Right renal pelvis (tissue), 4 donors: ENCODE results near the gene KMT2B. TPM values are rescaled to one million over a fixed set of nuclear protein-coding genes. Genes with fewer than 3 reads are reported as not detected.
"Not testable (repeated sequence)": the region's sequence is repeated elsewhere in the genome, so short reads cannot be mapped to it uniquely, and the experiment has no call there.

ENCODE experiments used
- DNase-seq, 4 donors: peaks; one replicate each; pipeline ENCODE4 v3.0.0-alpha.2; 2013; ENCODE audit warnings: low read depth in 4 of 4, low spot score in 3 of 4, missing footprints in 1 of 4
- polyA plus RNA-seq, 4 donors: library from polyadenylated mRNA; unstranded; fragments of 120-200 nt; gene quantifications; one replicate each; pipeline ENCODE4 v1.2.1, GENCODE V29; 2013; ENCODE audit not compliant: insufficient read length in 4 of 4

The KMT2B gene
- polyA plus RNA-seq, 4 donors: 28.1 to 36.6 (median 31.8) TPM

DNA sequence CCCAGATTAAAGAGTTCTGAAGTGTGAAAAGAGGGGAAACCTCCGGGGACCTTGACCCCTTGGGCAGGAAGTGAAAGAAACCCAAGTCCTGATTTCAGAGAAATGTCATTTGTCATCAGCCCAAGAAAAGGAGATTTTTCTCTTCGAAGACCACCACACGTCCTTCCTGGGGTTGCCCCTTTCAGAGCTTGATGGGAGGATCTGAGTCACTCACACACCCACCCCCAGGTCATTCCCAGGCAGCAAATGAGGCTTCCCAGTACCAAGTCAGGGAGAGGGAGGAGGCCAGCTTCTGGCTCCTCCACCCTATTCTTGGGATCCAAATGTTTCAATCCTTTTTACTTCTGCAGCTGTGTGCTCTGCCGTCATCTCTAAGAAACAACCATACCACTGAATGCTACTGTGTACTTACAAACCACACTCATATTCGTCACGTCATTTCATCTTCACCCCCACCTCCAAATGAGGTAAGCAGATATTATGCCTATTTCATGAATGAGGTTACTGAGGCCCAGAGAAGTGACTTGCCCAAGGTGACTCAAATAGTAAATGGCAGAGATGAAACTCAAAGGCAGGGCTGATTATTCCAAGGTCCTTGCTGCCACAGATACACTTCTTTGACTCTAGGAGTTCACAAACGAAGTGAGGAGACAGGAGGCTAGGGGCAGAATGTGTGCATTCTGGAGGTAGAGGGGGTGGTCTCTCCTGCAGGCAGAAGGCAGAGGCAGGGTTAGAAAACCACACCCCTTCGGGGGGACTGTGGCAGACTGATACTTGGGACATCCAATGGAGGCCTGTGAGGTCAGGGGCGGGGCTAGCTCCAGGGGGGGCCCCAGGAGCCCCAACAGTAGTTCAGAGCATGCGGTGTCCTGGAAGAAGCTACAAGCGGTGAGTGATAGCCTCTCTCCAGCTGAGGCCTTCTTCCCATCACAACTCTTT, 5.0 kb upstream of the KMT2B start:
- DNase-seq: no peak

DNA sequence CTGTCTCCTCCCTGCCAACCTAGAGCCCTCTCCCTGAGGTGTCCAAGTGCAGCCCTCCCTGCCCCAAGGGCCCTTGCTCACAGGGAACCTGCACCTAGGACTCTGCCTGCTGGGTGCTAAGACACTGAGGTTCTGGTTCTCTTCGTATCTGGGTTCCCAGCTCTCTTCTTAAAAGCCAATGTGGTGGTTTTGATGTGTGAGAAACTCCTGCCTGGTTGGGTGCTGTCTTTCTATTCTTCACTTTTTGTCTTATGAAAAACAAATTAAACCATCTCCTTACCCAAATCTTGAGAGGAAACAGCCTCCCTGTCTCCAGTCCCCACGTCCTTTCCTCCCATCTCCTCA, 4.3 kb upstream of the KMT2B start:
- no peak for DNase-seq

DNA sequence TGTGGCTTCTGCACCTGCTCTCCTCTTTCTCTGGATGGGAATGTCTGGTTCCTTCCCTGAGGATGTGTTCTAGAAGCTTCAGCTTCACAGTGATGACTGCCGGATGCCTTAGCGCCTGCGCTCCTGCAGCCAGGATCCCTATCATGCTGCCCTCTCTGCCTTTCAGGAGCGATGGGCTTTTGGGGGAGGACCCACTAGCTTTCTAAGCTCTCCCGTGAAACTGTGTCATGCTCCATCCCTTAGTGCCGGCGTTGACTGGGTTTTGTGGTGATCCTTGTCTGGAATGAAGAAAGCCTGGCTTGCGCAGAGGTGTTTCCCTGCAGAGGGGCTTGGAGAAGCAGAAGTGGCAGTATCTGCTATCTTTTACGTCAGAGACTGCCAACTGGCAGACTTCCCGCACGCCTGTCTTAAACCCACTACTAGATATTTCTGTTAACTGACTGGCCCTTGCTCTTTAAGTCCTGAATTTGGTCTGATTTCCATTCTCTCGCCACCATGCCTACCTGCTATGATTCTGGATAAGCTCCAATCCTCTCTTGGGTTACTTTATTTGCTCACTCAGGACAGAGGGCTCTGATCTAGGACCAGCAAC, 3.8 kb upstream of the KMT2B start:
- DNase-seq: no peak

DNA sequence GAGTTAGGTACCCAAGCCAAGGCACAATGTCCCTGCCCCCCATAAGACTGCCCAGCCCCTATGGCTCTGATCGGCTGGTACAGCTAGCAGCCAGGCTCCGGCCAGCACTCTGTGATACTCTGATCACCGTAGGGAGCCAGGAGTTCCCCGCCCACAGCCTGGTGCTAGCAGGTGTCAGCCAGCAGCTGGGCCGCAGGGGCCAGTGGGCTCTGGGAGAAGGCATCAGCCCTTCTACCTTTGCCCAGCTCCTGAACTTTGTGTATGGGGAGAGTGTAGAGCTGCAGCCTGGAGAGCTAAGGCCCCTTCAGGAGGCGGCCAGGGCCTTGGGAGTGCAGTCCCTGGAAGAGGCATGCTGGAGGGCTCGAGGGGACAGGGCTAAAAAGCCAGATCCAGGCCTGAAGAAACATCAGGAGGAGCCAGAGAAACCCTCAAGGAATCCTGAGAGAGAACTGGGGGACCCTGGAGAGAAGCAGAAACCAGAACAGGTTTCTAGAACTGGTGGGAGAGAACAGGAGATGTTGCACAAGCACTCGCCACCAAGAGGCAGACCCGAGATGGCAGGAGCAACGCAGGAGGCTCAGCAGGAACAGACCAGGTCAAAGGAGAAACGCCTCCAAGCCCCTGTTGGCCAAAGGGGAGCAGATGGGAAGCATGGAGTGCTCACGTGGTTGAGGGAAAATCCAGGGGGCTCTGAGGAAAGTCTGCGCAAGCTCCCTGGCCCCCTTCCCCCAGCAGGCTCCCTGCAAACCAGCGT, 3.0 kb upstream of the KMT2B start:
- no peak for DNase-seq

DNA sequence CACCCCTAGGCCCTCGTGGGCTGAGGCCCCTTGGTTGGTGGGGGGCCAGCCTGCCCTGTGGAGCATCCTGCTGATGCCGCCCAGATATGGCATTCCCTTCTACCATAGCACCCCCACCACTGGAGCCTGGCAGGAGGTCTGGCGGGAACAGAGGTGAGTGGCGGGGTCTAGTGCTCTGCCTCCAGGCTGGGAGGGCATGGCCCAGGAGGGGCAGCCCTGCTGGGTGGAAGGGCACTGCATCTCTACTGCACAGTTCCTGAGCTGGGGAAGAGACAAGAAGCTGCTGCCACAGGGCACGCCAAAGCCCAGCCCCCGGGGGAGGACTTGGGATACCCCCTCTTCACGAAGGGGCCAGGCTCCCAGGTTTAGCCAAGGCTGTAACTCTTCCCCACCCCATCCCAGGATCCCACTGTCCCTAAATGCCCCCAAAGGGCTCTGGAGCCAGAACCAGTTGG, 2.4 kb upstream of the KMT2B start:
- DNase-seq: no peak

DNA sequence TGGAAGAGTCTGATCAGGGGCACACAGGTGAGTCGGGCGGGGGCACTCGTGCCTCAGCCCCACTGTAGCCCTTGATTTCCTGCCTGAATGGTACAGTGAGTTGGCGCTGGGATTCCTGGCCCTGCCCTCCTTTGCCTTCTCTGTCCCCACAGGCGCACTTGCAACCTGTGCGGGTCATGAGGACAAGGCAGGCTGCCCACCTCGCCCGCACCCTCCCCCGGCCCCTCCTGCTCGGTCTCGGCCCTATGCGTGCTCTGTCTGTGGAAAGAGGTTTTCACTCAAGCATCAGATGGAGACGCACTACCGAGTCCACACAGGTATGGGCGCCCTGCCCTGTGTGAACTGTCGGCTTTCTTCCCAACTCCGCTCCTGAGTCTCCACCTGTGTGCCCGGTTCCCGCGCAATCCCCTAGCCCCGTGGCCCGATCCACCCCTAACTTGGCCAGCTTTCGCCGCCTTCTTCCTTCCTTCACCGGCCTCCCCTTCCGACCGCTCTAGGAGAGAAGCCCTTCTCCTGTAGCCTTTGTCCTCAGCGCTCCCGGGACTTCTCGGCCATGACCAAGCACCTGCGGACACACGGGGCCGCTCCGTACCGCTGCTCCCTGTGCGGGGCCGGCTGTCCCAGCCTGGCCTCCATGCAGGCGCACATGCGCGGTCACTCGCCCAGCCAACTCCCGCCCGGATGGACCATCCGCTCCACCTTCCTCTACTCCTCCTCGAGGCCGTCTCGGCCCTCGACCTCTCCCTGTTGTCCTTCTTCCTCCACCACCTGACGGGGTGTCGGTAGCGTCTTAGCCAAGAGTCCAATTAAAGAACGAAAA, 1.6 kb upstream of the KMT2B start:
- peak in 1 of 4 donors; percentile 23 for DNase-seq

DNA sequence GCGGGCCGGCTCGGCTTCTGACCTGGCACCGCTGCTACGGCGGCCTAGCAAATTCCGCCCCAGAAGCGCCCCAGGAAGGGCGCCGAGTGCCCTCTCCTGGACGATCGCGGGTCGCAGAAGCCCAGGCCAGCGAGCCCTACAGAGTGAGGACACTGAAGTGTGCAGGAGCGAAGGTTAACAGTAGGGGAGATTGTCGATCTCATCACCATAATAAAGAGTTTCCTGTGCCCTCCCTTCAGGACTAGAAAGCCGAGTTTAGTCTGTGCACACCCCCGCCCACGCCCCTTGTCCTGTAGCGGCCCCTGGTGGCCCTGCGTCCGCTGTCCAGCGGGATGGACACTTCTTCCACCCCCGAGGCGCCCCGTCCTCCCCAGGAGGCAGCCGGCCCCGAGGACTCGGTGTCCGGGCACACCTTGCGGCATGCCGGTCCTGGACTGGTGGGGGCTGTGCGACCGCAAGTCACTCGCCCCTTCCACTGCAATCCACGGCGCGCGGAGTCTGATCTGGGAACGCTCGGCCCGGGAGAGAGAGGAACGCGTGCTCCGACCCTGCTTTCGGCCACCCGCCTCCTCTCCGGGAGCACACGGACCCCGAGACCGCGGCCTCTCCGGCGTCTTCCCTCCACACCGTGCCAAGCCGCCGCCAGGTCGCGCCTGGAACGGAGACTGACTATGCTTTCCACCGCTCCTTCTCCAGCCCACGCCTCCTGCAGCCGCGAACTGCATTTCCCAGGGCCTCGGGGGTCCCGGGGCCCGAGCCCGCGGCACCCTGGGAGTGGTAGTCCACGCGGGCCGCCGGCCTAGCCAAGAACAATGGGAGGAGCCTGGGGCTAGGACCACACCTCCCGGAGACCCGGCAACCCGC, 770 bp upstream of the KMT2B start:
- DNase-seq: peak; percentile 87 to 93 (median 91)

DNA sequence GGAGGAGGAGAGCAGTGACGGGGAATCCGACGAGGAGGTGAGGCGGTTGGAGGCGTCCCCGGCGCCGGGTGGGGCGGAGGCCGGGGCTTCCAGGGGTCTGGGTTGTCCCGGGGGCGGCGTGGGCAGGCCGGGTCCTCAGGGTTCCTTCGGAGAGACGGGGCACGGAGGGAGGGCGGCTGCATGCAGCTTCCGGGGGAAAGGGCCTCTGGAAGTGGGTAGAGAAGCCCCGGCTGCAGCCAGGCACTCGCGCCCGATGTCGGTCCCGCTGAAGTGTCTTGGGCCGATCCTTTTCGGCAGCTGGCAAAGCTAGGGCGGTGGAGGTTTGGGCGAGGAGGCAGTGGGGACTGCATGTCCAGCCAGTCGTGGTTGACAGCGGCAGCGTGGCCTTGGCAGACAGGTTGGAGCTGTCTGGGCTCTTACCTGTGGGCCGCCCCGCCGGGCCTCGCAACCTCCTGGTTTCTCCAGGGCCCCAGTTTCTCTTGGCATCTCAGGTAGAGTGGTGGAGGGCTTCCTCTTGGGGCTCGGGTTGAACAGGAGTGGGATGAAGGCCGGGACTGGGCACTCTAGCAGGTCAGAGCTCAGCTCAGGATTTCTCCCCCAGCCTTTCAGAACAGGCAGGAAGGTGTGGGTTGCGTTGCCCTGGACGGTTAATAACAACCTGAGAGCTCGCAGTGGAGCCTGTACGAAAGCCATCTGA, 690 bp downstream of the KMT2B start:
- no peak for DNase-seq

DNA sequence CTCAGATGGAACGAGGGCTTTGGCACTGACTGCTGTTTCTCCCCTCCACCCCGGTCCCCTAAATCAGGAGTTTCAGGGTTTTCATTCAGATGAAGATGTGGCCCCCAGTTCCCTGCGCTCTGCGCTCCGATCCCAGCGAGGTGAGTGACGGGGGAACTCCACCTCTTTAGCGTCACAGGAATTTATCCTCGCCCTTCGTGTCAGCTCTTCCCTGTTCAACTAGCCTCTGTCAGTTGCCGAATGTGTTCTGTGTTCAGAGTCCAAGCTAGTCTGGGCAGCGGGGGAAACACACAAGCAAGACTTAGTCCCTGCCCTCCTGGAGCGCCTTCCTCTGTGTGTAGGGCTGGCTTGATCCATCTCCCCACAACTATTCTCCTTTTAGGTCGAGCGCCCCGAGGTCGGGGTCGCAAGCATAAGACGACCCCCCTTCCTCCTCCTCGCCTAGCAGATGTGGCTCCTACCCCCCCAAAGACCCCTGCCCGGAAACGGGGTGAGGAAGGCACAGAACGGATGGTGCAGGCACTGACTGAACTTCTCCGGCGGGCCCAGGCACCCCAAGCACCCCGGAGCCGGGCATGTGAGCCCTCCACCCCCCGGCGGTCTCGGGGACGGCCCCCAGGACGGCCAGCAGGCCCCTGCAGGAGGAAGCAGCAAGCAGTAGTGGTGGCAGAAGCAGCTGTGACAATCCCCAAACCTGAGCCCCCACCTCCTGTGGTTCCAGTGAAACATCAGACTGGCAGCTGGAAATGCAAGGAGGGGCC, 1.8 kb downstream of the KMT2B start:
- no peak for DNase-seq

DNA sequence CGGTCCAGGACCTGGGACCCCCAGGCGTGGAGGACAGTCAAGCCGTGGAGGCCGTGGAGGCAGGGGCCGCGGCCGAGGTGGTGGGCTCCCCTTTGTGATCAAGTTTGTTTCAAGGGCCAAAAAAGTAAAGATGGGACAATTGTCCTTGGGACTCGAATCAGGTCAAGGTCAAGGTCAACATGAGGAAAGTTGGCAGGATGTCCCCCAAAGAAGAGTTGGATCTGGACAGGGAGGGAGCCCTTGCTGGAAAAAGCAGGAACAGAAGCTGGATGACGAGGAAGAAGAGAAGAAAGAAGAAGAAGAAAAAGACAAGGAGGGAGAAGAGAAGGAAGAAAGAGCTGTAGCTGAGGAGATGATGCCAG, 2.3 kb downstream of the KMT2B start:
- DNase-seq: no peak

DNA sequence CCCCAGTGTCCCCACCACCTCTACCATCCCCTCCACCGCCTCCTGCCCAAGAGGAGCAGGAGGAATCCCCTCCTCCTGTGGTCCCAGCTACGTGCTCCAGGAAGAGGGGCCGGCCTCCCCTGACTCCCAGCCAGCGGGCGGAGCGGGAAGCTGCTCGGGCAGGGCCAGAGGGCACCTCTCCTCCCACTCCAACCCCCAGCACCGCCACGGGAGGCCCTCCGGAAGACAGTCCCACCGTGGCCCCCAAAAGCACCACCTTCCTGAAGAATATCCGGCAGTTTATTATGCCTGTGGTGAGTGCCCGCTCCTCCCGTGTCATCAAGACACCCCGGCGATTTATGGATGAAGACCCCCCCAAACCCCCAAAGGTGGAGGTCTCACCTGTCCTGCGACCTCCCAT, 2.8 kb downstream of the KMT2B start:
- DNase-seq: no peak

DNA sequence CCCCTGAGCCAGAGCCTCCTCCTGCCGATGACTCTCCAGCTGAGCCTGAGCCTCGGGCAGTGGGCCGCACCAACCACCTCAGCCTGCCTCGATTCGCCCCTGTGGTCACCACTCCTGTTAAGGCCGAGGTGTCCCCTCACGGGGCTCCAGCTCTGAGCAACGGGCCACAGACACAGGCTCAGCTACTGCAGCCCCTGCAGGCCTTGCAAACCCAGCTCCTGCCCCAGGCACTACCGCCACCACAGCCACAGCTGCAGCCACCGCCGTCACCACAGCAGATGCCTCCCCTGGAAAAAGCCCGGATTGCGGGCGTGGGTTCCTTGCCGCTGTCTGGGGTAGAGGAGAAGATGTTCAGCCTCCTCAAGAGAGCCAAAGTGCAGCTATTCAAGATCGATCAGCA, 3.6 kb downstream of the KMT2B start:
- no peak for DNase-seq

DNA sequence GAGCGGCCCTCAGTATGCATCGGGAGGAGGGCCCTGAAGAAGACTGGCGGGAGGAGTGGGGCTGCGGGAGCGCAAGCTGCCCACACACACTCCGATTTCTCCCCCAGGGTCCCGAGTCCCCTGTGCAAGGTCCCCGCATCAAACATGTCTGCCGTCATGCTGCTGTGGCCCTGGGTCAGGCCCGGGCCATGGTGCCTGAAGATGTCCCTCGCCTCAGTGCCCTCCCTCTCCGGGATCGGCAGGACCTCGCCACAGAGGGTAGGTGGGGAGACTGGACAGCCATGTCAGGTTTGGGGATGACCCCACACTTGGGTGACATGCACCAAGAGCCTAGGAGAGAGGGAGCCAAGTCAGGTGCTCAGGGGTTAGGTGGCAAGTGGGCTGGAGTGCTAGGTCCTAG, 4.7 kb downstream of the KMT2B start:
- DNase-seq: no peak

DNA sequence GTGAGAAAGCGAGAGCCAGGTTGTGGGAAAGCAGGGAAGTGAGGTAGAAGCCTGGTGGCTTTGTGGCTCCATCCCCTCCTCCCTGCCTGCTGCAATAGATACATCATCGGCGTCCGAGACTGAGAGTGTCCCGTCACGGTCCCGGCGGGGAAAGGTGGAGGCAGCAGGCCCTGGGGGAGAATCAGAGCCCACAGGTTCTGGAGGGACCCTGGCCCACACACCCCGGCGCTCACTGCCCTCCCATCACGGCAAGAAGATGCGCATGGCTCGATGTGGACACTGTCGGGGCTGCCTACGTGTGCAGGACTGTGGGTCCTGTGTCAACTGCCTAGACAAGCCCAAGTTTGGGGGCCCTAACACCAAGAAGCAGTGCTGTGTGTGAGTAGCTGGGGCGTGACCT, 5.1 kb downstream of the KMT2B start:
- DNase-seq: no peak

DNA sequence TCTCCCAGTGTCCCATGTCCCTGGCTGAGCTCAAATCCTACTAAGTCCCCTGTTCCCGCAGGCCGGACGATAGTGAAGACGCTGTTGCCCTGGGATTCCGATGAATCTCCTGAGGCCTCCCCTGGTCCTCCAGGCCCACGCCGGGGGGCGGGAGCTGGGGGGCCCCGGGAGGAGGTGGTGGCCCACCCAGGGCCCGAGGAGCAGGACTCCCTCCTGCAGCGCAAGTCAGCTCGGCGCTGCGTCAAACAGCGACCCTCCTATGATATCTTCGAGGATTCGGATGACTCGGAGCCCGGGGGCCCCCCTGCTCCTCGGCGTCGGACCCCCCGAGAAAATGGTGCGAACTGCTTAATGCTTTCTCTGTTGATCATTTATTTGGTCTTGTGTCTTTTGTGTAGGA, 5.9 kb downstream of the KMT2B start:
- DNase-seq: no peak

DNA sequence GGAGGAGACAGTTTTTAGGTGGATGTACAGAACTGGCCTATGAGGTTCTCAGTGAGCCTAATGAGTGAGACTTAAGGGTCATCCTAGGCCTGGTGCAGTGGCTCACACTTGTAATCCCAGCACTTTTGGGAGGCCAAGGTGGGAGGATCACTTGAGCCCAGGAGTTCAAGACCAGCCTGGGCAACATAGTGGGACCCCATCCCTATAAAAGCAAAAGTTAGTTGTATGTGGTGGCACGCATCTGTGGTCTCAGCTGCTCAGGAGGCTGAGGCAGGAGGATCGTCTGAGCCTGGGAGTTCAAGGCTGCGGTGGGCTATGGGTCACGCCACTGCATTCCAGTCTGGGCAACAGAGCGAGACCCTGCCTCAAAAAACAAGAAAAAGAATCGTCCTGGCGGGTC, 6.3 kb downstream of the KMT2B start:
- not testable (repeated sequence) for DNase-seq

DNA sequence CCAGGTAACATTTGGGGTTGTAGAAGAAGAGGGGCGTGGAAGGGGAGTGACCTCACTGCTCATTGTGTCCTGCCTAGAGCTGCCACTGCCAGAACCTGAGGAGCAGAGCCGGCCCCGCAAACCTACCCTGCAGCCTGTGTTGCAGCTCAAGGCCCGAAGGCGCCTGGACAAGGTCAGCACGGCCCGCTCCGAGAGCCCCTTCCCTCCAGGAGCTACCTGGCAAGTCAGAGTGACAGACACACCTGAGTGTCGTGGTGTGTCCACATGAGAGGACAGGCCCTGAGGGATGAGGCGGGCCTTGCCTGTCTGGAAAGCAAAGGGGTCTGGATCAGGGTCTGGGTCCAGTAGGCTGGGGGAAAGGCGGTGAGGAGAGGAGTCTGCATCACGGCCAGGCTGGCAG, 6.8 kb downstream of the KMT2B start:
- no peak for DNase-seq

DNA sequence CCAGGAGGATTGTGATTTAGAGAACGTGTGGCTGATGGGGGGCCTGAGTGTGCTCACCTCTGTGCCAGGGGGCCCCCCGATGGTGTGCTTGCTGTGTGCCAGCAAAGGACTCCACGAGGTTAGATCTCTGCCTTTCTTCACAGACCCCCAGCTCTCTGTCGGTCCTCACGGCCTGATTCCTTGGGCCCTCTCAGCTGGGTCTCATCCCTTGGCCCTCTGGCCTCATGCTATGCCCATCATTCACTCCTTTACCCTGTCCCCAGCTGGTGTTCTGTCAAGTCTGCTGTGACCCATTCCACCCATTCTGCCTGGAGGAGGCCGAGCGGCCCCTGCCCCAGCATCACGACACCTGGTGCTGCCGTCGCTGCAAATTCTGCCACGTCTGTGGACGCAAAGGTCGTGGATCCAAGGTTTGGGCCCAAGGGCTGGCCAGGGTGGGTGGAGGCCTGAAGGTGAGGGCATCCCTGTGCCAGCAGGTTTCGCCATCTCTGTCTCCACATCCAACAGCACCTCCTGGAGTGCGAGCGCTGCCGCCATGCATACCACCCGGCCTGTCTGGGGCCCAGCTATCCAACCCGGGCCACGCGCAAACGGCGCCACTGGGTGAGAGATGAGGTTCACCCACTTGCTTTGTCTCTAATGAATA, 7.5 kb downstream of the KMT2B start:
- DNase-seq: no peak
